Measurements from ENCODE around the gene TCF7L2. TPM values are rescaled to one million over a fixed set of nuclear protein-coding genes. Genes with fewer than 3 reads are reported as not detected.

TCF7L2 gene
- total and polyA plus RNA-seq, 9 of the 15 experiments (the other 6 are each of a cell fraction or from before 2014, with no cell fraction given): 0.32 to 2.8 (median 0.92) TPM

- TF ChIP-seq, protein P1, sequence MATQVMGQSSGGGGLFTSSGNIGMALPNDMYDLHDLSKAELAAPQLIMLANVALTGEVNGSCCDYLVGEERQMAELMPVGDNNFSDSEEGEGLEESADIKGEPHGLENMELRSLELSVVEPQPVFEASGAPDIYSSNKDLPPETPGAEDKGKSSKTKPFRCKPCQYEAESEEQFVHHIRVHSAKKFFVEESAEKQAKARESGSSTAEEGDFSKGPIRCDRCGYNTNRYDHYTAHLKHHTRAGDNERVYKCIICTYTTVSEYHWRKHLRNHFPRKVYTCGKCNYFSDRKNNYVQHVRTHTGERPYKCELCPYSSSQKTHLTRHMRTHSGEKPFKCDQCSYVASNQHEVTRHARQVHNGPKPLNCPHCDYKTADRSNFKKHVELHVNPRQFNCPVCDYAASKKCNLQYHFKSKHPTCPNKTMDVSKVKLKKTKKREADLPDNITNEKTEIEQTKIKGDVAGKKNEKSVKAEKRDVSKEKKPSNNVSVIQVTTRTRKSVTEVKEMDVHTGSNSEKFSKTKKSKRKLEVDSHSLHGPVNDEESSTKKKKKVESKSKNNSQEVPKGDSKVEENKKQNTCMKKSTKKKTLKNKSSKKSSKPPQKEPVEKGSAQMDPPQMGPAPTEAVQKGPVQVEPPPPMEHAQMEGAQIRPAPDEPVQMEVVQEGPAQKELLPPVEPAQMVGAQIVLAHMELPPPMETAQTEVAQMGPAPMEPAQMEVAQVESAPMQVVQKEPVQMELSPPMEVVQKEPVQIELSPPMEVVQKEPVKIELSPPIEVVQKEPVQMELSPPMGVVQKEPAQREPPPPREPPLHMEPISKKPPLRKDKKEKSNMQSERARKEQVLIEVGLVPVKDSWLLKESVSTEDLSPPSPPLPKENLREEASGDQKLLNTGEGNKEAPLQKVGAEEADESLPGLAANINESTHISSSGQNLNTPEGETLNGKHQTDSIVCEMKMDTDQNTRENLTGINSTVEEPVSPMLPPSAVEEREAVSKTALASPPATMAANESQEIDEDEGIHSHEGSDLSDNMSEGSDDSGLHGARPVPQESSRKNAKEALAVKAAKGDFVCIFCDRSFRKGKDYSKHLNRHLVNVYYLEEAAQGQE (IDR thresholded peaks at IDR 0.05; ENCODE audit: borderline replicate concordance): no peak
- TF ChIP-seq, protein P1 (CRISPR knock-in tag; IDR thresholded peaks at IDR 0.05; ENCODE audit: low read depth): no peak
- TF ChIP-seq ZNF589 (CRISPR knock-in tag; IDR thresholded peaks at IDR 0.05; ENCODE audit: low read depth): no peak
- no peak for TF ChIP-seq ZNF551 (CRISPR knock-in tag; IDR thresholded peaks at IDR 0.05)
- TF ChIP-seq XRCC4 (IDR thresholded peaks at IDR 0.05; ENCODE audit: extremely low read depth, insufficient read depth, insufficient read length): no peak
- TF ChIP-seq HMGN3 (IDR thresholded peaks at IDR 0.05; ENCODE audit: borderline replicate concordance, extremely low read depth, insufficient read length, low read depth, low read length): no peak
- no peak for TF ChIP-seq CEBPB (tag; IDR thresholded peaks at IDR 0.05)
- TF ChIP-seq NFRKB (IDR thresholded peaks at IDR 0.05; ENCODE audit: low read depth): no peak
- TF ChIP-seq, protein P2, sequence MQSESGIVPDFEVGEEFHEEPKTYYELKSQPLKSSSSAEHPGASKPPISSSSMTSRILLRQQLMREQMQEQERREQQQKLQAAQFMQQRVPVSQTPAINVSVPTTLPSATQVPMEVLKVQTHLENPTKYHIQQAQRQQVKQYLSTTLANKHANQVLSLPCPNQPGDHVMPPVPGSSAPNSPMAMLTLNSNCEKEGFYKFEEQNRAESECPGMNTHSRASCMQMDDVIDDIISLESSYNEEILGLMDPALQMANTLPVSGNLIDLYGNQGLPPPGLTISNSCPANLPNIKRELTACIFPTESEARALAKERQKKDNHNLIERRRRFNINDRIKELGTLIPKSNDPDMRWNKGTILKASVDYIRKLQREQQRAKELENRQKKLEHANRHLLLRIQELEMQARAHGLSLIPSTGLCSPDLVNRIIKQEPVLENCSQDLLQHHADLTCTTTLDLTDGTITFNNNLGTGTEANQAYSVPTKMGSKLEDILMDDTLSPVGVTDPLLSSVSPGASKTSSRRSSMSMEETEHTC (IDR thresholded peaks at IDR 0.05): no peak
- no peak for TF ChIP-seq BRD9 (IDR thresholded peaks at IDR 0.05; ENCODE audit: low read depth, partially characterized antibody)
- TF ChIP-seq, protein P3, sequence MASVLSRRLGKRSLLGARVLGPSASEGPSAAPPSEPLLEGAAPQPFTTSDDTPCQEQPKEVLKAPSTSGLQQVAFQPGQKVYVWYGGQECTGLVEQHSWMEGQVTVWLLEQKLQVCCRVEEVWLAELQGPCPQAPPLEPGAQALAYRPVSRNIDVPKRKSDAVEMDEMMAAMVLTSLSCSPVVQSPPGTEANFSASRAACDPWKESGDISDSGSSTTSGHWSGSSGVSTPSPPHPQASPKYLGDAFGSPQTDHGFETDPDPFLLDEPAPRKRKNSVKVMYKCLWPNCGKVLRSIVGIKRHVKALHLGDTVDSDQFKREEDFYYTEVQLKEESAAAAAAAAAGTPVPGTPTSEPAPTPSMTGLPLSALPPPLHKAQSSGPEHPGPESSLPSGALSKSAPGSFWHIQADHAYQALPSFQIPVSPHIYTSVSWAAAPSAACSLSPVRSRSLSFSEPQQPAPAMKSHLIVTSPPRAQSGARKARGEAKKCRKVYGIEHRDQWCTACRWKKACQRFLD (CRISPR knock-in tag; IDR thresholded peaks at IDR 0.05): no peak
- no peak for TF ChIP-seq ZNF57 (CRISPR knock-in tag; IDR thresholded peaks at IDR 0.05)
Observed at GRCh38 chr10:112988839-112989406, 38.9 kb downstream of the TCF7L2 start (continued).
